ENCODE data around the gene AP1G2.

AP1G2 gene

GRCh38 chr14:23513818-23514643 lies 53.6 kb downstream of the AP1G2 start:
- DNase-seq (ENCODE audit: low read depth in 2 of 2) = no peak

GRCh38 chr14:23513005-23513817 lies 54.4 kb downstream of the AP1G2 start:
- no peak for DNase-seq (ENCODE audit: low read depth in 2 of 2)

GRCh38 chr14:23512156-23512555 lies 55.4 kb downstream of the AP1G2 start:
- DNase-seq (ENCODE audit: low read depth in 2 of 2) = no peak

All from stimulated activated CD4-positive, alpha-beta T cell treated with anti-CD3 and anti-CD28 coated beads, Interleukin-4, amount 100 ng/mL, for 48 hours (primary cell).